NCI-H146 (cell line): Measurements from ENCODE around the gene LOXHD1.

Source experiments
- DNase-seq: peaks from one replicate; lab custom pipeline; 2025; lab: John Stamatoyannopoulos, UW

LOXHD1 gene

GRCh38 chr18:46574000-46574742 is 82.8 kb downstream of the LOXHD1 start:
- DNase-seq, result no peak

- DNase-seq, result no peak
Measured at GRCh38 chr18:46573156-46573555, 83.9 kb downstream of the LOXHD1 start.

- DNase-seq, result peak; percentile 53
Measured at GRCh38 chr18:46571756-46572155, 85.3 kb downstream of the LOXHD1 start.

- DNase-seq, result no peak
Measured at GRCh38 chr18:46570666-46571065, 86.4 kb downstream of the LOXHD1 start.

GRCh38 chr18:46570134-46570533 is 86.9 kb downstream of the LOXHD1 start:
- DNase-seq, result no peak

- DNase-seq, result no peak
Measured at GRCh38 chr18:46569211-46569610, 87.8 kb downstream of the LOXHD1 start.

- no peak for DNase-seq
Measured at GRCh38 chr18:46567196-46567595, 89.8 kb downstream of the LOXHD1 start.

- no peak for DNase-seq
Measured at GRCh38 chr18:46566111-46566510, 90.9 kb downstream of the LOXHD1 start.

GRCh38 chr18:46565256-46565655 is 91.8 kb downstream of the LOXHD1 start:
- no peak for DNase-seq

GRCh38 chr18:46563317-46563716 is 93.7 kb downstream of the LOXHD1 start:
- peak; percentile 85 for DNase-seq

- no peak for DNase-seq
Measured at GRCh38 chr18:46562674-46563192, 94.3 kb downstream of the LOXHD1 start.

- no peak for DNase-seq
Measured at GRCh38 chr18:46560671-46561045, 96.4 kb downstream of the LOXHD1 start.

- DNase-seq, result no peak
Measured at GRCh38 chr18:46559946-46560670, 96.9 kb downstream of the LOXHD1 start.

- no peak for DNase-seq
Measured at GRCh38 chr18:46559296-46559695, 97.7 kb downstream of the LOXHD1 start.

GRCh38 chr18:46556590-46557206 is 100.3 kb downstream of the LOXHD1 start:
- no peak for DNase-seq

GRCh38 chr18:46555724-46556123 is 101.3 kb downstream of the LOXHD1 start:
- DNase-seq, result peak; percentile 78

- no peak for DNase-seq
Measured at GRCh38 chr18:46555213-46555612, 101.8 kb downstream of the LOXHD1 start.

- no peak for DNase-seq
Measured at GRCh38 chr18:46554406-46555080, 102.5 kb downstream of the LOXHD1 start.

- no peak for DNase-seq
Measured at GRCh38 chr18:46550609-46551008, 106.4 kb downstream of the LOXHD1 start.

GRCh38 chr18:46547520-46547919 is 109.5 kb downstream of the LOXHD1 start:
- no peak for DNase-seq

- DNase-seq, result no peak
Measured at GRCh38 chr18:46546111-46546640, 110.8 kb downstream of the LOXHD1 start.

GRCh38 chr18:46542545-46542944 is 114.5 kb downstream of the LOXHD1 start:
- no peak for DNase-seq
